ENCODE data around the gene TYRO3. TPM values are rescaled to one million over a fixed set of nuclear protein-coding genes. Genes with fewer than 3 reads are reported as not detected.
A peak's percentile ranks its signal among the peaks of the same experiment; 100 is the strongest.

Gene TYRO3
- total RNA-seq, 1 donor from 2014 or later, result 0.22 TPM

- Mint-ChIP-seq H3K36me3 (ENCODE audit: low read depth) (no peaks in the 10 kb centered on the region), H3K4me3 (peak overlapping the region; percentile 81), H3K4me1 (peaks cover 16% of the 10 kb centered on the region), H3K9me3 (peaks cover 5% of the 10 kb centered on the region), H3K27me3 (no peaks in the 10 kb centered on the region), H3K27ac (peak overlapping the region; percentile 66)
- ATAC-seq (ENCODE audit: low read depth) (peak; percentile 89), DNase-seq (peak; percentile 68)
- TF ChIP-seq CTCF (IDR thresholded peaks at IDR 0.05), result no peak
- intact Hi-C loops (cut with micrococcal nuclease), result loop anchor here (1.0 kb wide), 2 partner anchors 39 to 77 kb away; partner anchors contain the start of genes MGA and RPAP1
- ChIA-PET CTCF (interaction anchor here (1.1 to 2.5 kb wide), 2 partner anchors 39 to 156 kb away, joined by 3 to 8 read pairs; partner anchors contain the start of gene MGA), POLR2A (interaction anchor here (0.7 to 2.5 kb wide), 4 partner anchors 8 to 77 kb away, joined by 3 to 21 read pairs (median 4); partner anchors contain the start of gene MGA)
Observed at GRCh38 chr15:41621200-41622193, 62.5 kb downstream of the TYRO3 start.

- H3K27me3 Mint-ChIP-seq, result no peaks in the 10 kb centered on the region
- peaks cover 16% of the 10 kb centered on the region for H3K4me1 Mint-ChIP-seq
- intact Hi-C loops (cut with micrococcal nuclease), result no loop called here
- H3K4me3 Mint-ChIP-seq, result no peak overlapping the region
- ChIA-PET POLR2A (interaction anchor here (1.2 to 2.5 kb wide), 2 partner anchors 9 to 38 kb away, joined by 4 to 21 read pairs; partner anchors contain the start of gene MGA), CTCF (interaction anchor here (2.5 kb wide), 1 partner anchor 38 kb away, joined by 8 read pairs; the partner anchor contains the start of gene MGA)
- ATAC-seq (ENCODE audit: low read depth) (no peak), DNase-seq (no peak)
- TF ChIP-seq CTCF (IDR thresholded peaks at IDR 0.05), result no peak
- no peak overlapping the region for H3K27ac Mint-ChIP-seq
- no peaks in the 10 kb centered on the region for H3K36me3 Mint-ChIP-seq (ENCODE audit: low read depth)
- H3K9me3 Mint-ChIP-seq, result peaks cover 2% of the 10 kb centered on the region
Observed at GRCh38 chr15:41622901-41623300, 63.9 kb downstream of the TYRO3 start.

- no peaks in the 10 kb centered on the region for H3K27me3 Mint-ChIP-seq
- H3K27ac Mint-ChIP-seq, result no peak overlapping the region
- ATAC-seq (ENCODE audit: low read depth) (no peak), DNase-seq (no peak)
- no peaks in the 10 kb centered on the region for H3K9me3 Mint-ChIP-seq
- POLR2A ChIA-PET, result no interaction called here
- no peak overlapping the region for H3K4me3 Mint-ChIP-seq
- CTCF ChIA-PET, result interaction anchor here (1.5 kb wide), 1 partner anchor 23 kb away, joined by 5 read pairs; no protein-coding TSS in a partner anchor
- intact Hi-C loops (cut with micrococcal nuclease), result no loop called here
- TF ChIP-seq CTCF (IDR thresholded peaks at IDR 0.05), result no peak
- peaks cover 10% of the 10 kb centered on the region for H3K4me1 Mint-ChIP-seq
- no peaks in the 10 kb centered on the region for H3K36me3 Mint-ChIP-seq (ENCODE audit: low read depth)
Observed at GRCh38 chr15:41627203-41627602, 68.2 kb downstream of the TYRO3 start.

- no peak overlapping the region for H3K27ac Mint-ChIP-seq
- intact Hi-C loops (cut with micrococcal nuclease), result no loop called here
- H3K4me3 Mint-ChIP-seq, result no peak overlapping the region
- ATAC-seq (ENCODE audit: low read depth) (no peak), DNase-seq (no peak)
- POLR2A ChIA-PET, result interaction anchor here (1.2 kb wide), 1 partner anchor 8 kb away, joined by 3 read pairs; no protein-coding TSS in a partner anchor
- no peaks in the 10 kb centered on the region for H3K27me3 Mint-ChIP-seq
- TF ChIP-seq CTCF (IDR thresholded peaks at IDR 0.05), result no peak
- peaks cover 25% of the 10 kb centered on the region for H3K4me1 Mint-ChIP-seq
- CTCF ChIA-PET, result interaction anchor here (0.6 kb wide), 1 partner anchor 88 kb away, joined by 3 read pairs; no protein-coding TSS in a partner anchor
- H3K9me3 Mint-ChIP-seq, result no peaks in the 10 kb centered on the region
- no peaks in the 10 kb centered on the region for H3K36me3 Mint-ChIP-seq (ENCODE audit: low read depth)
Observed at GRCh38 chr15:41629463-41629862, 70.5 kb downstream of the TYRO3 start.

GRCh38 chr15:41629883-41630282 lies 70.9 kb downstream of the TYRO3 start:
- POLR2A ChIA-PET, result interaction anchor here (1.2 kb wide), 1 partner anchor 9 kb away, joined by 3 read pairs; no protein-coding TSS in a partner anchor
- Mint-ChIP-seq H3K9me3 (no peaks in the 10 kb centered on the region), H3K36me3 (ENCODE audit: low read depth) (no peaks in the 10 kb centered on the region), H3K4me3 (no peak overlapping the region), H3K27ac (no peak overlapping the region), H3K4me1 (peaks cover 29% of the 10 kb centered on the region), H3K27me3 (no peaks in the 10 kb centered on the region)
- CTCF ChIA-PET, result interaction anchor here (0.6 kb wide), 1 partner anchor 88 kb away, joined by 3 read pairs; no protein-coding TSS in a partner anchor
- no peak for ATAC-seq (ENCODE audit: low read depth)
- no peak for TF ChIP-seq CTCF (IDR thresholded peaks at IDR 0.05)
- no peak for DNase-seq
- intact Hi-C loops (cut with micrococcal nuclease), result no loop called here
